T follicular helper cell (primary cell): Measurements from ENCODE around the gene CES3.
"Not testable (repeated sequence)": the region's sequence is repeated elsewhere in the genome, so short reads cannot be mapped to it uniquely, and the experiment has no call there.

ENCODE experiments used
- DNase-seq: peaks from one replicate; pipeline ENCODE4 v3.0.0-alpha.2; 2020; ENCODE audit warnings: low read depth

The CES3 gene

DNA sequence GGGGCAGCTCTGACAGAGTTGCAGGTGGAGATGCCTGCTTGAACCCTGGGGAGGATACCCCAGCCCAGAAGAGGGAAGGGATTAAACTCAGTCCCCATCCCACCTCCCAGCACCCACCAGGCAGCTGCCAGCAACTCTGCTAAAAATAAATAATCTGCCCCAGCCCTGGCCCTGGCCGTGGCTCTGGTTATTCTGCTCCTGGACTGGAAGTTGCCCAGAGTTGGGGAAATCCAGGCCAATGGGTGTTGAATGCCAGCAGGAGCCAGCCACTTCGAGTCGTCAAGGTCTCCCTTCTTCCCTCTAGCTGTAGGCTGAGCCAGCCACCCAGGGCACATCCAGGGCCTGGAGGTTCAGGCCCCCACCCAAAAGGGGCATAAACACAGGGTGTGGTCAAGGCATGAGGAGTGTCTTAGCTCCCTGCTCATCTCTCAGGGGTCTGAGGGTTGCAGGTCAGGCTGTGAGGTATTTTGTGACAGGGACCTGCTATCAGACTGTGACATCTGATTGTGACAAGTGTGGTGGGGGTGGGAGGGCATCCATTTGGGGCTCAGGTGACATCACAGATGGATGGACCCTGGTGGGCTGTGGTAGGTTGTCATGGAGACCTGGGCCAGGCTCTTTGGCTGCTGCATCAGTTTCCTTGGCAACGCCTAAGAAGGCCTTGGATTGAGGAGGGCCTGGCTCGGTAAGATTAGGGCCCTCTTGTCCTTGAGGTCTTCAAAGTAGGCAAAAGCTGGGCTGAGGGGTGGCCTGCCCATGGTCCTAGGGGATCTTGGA is 34.7 kb upstream of the CES3 start:
- DNase-seq, result no peak

DNA sequence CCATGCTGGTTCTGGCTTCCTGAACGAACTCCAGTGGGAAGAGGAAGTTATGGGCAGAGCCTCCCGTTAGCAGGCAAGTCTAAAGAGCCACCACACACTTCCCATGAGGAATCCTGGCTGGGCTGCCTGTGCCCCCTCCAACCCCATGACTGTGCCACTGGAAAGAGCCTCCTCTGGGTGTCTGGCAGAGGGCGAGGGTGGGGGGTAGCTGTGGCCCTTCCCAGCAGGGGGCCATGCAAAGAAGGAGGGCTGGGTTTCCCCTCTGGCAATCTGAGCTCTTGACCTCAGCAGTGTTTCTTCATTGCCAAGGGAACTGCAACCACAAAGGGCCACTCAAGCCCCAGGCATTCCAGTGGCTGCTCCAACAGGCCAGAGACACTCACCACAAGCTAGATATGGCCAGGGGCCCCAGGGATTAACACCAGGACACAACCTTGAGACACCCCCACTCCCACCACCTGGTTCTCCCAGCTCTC is 34.1 kb upstream of the CES3 start:
- no peak for DNase-seq

GRCh38 chr16:66927918-66928649 is 33.0 kb upstream of the CES3 start:
- DNase-seq, result no peak

DNA sequence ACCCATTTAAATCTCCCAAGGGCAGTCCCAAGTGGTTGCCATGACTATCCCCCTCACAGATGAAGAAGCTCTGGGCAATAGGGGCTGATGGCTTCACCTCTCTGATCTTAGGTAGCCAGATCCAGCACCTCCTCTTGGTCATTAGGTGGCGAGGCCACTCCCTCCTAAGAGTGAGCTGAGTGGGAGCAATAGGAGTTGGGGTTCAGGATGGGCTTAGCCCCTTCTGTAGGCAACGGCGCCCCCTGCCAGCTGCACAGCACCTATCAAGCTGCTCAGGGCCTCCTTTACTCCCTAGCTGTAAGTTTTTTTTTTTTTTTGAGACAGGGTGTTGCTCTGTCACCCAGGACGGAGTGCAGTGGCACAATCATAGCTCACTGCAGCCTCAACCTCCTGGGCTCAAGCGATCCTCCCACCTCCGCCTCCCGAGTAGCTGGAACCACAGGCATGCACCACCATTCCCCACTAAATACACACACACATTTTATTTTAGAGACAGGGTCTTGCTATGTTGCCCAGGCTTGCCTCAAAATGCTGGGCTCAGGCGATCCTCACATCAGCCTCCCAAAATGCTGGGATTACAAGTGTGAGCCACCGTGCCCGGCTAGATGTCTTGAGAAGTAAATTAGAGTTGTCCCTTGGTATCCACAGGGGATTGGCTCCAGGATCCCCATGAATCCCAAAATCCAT is 32.2 kb upstream of the CES3 start:
- no peak for DNase-seq

DNA sequence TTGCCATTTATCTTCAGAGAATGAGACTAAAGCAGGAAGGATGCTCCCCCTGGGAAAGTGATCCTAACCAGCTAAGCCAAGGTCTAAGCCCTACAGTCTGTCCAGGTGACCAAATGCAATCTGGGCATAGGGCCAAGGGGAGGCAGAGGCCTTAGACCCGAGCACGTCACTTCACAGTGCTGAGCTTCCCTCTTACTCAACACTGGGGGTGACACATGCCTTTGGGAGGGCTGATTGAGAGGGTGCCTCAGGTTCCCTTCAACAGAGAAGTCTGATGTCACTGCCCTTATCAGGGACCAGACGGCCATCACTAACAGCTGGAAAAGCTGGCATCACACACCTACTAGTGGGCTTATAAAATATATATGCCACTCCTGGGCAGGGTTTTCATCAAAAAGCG is 30.9 kb upstream of the CES3 start:
- DNase-seq, result no peak

GRCh38 chr16:66931665-66932064 is 29.4 kb upstream of the CES3 start:
- DNase-seq, result no peak

GRCh38 chr16:66932076-66932475 is 29.0 kb upstream of the CES3 start:
- DNase-seq, result no peak

GRCh38 chr16:66933776-66934137 is 27.3 kb upstream of the CES3 start:
- DNase-seq, result no peak

DNA sequence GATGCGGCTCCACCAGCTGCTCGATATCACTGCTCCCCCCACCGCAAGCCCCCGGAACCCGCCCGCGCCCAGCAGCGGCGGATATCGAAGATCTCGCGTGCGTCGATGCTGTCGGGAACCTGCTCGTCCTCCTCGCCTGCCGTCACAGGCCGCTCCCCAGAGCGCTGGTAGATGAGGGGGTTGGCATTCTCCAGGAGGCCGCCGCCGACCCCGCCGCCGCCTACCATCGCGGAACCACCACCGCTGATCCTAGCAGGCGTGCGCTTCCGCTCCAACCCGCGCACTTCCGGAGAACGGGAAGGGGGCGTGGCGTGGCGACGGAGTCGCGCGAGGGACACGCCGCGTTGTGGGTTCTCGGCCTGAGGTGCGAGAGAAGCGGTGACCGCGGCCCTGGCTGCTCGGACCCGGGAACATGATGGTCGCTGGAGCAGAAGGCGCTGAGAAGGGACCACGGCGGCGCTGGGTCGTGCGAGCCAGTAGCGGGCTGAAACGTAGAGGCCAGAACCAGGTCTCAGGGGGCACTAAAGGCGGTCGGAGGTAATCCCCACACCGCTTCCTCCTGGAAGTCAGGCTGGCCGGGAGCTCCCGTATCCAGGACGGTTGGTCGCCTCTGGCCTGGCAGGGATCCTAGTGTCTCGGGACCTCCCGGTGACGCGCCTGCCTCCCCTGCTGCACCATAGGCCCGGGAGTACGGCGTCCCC is 26.8 kb upstream of the CES3 start, which contains the start of gene CIAO2B:
Gene CIAO2B (minus strand): TSS at position 265 of the 701 bp plus-strand sequence. CDS start 38 bp downstream, at position 227.
- peak; percentile 82 for DNase-seq

- DNase-seq, result not testable (repeated sequence)
These were observed 26.2 kb upstream of the CES3 start for GRCh38 chr16:66934839-66935313.

- DNase-seq, result no peak
These were observed 25.6 kb upstream of the CES3 start, which contains the start of gene CES2 for GRCh38 chr16:66935314-66936011. Gene CES2 (plus strand): TSS chr16:66935516. CDS start chr16:66935636, 120 bp downstream.

DNA sequence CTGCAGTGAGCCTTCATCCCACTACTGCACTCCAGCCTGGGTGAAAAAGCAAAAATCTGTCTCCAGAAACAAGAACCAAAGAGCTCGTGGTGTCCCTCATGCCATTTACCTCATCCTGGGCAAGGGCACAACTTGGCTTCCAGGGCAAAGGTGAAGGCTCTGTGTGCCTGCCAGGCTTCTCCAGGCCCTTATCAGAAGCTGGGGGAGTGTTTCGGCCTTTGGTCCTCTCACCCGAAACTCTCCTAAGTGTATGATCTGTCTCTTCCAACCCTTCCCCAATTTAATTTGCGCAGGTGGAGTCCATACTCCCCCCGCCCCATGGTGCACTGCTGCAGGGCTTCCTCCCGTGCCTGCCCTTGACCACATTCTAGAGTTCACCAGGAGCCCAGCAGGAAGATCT is 24.6 kb upstream of the CES3 start:
- DNase-seq, result no peak

GRCh38 chr16:66936889-66937554 is 24.0 kb upstream of the CES3 start:
- DNase-seq, result no peak

DNA sequence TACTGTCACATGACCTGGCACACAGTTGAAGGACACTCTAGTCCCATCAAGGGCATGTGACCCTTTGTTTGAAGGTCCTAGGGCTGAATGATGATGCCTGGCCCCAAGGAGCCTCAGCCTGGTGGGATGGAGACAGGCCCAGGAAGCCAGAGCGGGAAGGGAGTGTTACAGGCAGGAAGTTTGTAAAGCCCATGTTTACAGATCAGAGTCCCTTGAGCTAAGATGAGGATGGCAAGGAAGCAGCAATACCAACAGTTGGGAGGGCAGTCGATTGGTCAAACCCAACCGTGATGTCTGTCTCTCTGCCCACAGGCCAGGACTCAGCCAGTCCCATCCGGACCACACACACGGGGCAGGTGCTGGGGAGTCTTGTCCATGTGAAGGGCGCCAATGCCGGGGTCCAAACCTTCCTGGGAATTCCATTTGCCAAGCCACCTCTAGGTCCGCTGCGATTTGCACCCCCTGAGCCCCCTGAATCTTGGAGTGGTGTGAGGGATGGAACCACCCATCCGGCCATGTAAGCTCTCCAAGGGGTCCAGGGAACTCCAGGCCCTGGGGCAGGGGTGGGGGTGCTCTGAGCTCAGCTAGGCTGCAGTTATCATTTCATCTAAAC is 23.2 kb upstream of the CES3 start:
- DNase-seq, result no peak

DNA sequence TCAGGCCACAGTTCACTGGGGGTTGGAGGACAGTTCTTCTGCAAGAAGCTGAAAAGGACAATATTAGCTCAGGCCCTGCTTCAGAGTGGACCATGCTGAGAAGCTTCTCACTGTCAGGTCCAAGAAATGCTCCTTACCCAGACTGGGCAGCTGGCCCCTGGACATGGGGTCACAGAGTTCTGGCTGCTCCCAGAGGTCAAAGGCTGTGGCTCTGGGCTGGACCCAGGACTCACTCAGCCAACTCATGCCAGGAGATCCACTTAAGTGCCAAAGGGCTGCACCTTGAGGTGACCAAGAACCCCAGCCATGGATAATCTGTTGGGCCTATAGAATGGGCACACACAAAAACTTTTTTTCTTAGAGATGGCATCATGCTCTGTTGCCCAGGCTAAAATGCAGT is 21.7 kb upstream of the CES3 start:
- no peak for DNase-seq

DNA sequence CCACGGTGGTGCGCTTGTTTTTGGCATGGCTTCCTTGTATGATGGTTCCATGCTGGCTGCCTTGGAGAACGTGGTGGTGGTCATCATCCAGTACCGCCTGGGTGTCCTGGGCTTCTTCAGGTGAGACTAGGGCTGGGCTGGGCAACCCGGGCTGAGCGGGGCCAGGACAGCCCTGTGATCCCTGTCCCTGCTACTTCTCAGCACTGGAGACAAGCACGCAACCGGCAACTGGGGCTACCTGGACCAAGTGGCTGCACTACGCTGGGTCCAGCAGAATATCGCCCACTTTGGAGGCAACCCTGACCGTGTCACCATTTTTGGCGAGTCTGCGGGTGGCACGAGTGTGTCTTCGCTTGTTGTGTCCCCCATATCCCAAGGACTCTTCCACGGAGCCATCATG is 20.8 kb upstream of the CES3 start:
- DNase-seq, result no peak

DNA sequence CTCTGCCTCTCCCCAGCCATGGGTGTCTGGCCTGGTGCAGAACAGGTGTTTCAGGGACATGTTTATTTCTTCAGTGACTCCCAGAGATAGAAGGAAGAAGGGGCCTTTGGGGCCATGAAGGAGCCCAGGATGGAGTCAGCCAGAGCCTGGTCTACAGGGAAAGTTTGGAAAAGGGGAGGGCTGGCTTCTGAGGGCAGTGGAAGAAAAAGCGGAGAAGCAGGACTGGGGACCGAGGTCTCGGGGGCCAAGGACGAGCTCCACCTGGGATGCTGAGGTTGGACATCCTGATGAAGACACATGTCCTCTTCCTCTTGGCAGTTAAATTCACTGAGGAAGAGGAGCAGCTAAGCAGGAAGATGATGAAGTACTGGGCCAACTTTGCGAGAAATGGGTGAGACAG is 18.1 kb upstream of the CES3 start:
- no peak for DNase-seq

DNA sequence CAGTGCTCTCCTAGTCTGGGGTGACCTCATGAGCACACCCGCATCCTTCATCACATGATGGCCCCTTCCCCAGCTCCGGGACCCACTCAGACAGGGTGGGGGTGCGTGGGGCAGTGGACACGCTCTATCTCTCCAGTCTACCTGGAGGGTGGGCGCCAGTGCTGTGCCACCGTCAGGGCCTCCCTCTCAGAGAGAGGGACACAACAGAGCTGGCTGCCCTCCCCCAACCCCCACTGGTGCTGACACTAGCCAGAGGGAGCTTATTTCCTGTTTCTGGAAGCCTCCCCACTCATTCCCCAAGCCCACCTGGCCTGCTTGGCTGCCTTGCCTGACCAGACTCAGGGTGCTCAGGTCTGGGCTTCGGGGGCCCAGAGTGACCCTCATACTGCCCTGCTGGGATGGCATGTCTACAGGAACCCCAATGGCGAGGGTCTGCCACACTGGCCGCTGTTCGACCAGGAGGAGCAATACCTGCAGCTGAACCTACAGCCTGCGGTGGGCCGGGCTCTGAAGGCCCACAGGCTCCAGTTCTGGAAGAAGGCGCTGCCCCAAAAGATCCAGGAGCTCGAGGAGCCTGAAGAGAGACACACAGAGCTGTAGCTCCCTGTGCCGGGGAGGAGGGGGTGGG is 17.5 kb upstream of the CES3 start:
- DNase-seq, result no peak

DNA sequence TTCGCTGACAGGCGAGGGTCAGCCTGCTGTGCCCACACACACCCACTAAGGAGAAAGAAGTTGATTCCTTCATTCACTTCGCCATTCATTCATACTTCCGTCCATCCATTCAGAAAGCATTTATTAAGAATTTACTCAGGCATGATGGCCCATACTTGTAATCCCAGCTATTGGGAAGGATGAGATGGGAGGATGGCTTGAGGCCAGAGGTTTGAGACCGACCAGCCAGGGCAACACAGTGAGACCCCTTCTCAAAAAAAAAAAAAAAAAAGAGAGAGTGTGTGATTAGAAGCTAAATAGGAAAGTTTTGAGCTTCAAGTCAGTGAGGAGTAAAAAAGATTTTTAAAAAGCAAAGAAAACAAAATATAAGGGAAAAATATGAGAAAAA is 17.0 kb upstream of the CES3 start:
- DNase-seq, result no peak

DNA sequence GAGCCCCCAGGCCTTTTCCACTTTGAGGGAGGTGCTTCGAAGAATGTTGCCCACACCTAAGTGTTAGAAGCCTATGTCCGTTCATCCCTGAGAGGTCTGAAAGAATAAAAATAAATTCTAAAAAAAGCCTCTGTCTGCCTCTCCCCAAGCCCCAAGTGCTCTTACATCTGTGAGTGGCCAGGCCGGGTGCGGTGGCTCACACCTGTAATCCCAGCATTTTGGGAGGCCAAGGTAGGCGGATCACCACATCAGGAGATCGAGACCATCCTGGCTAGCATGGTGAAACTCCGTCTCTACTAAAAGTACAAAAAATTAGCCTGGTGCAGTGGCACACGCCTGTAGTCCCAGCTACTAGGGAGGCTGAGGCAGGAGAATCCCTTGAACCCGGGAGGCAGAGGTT is 16.1 kb upstream of the CES3 start:
- DNase-seq, result not testable (repeated sequence)
